ENCODE measurements around the gene WFDC5. TPM values are rescaled to one million over a fixed set of nuclear protein-coding genes. Genes with fewer than 3 reads are reported as not detected.

WFDC5 gene
- polyA plus RNA-seq, 1 of the 3 experiments (the other 2 are of a cell fraction), result 0.08 TPM

GRCh38 chr20:45128099-45128498 is 13.1 kb upstream of the WFDC5 start:
- H3F3A ChIP-seq (replicated peaks; ENCODE audit: insufficient read depth), result no peaks in the 10 kb centered on the region
- H3K36me3 ChIP-seq (replicated peaks in 1 of 2; ENCODE audit: control insufficient read depth in 1 of 2, insufficient read depth in 2 of 2, low read length in 1 of 2), result no peaks in the 10 kb centered on the region
- no peaks in the 10 kb centered on the region for H3K4me1 ChIP-seq (ENCODE audit: control insufficient read depth in 1 of 2, insufficient read depth in 2 of 2, low read depth in 1 of 2, low read length in 1 of 2)
- H3K9me3 ChIP-seq, result no peaks in the 10 kb centered on the region
- H3K9me2 ChIP-seq, result no peaks in the 10 kb centered on the region
- POLR2A ChIA-PET, result no interaction called here
- H3K79me2 ChIP-seq (ENCODE audit: insufficient read depth), result no peaks in the 10 kb centered on the region
- H4K20me1 ChIP-seq (ENCODE audit: insufficient read depth), result no peaks in the 10 kb centered on the region
- WGBS (ENCODE audit: low lambda C conversion rate), result 33% methylated on average over 1 of the region's 2 CpGs
- H2AFZ ChIP-seq (ENCODE audit: low read depth), result no peak overlapping the region
- no peak overlapping the region for H3K27ac ChIP-seq (ENCODE audit: low read depth in 2 of 2, low read length in 1 of 2)
- no peak overlapping the region for H3K9ac ChIP-seq
- no peak for DNase-seq
- CTCF ChIA-PET, result interaction anchor here (1.9 to 3.0 kb wide), 2 partner anchors 16 to 33 kb away, joined by 4 to 15 read pairs; no protein-coding TSS in a partner anchor
- no peak overlapping the region for H3K4me3 ChIP-seq (ENCODE audit: low read depth in 2 of 2, low read length in 1 of 2)
- H3K27me3 ChIP-seq (ENCODE audit: insufficient read depth), result peaks cover 13% of the 10 kb centered on the region; the same call in 1 of the 2 replicates
- no peak for TF ChIP-seq FOSL2 (IDR thresholded peaks at IDR 0.05; ENCODE audit: borderline replicate concordance, low read depth)
- no peak for TF ChIP-seq SIN3A (IDR thresholded peaks at IDR 0.05; ENCODE audit: borderline replicate concordance, low read depth, low read length)
- no peak for TF ChIP-seq EZH2phosphoT487 (IDR thresholded peaks at IDR 0.05; ENCODE audit: borderline replicate concordance, low read depth)
- TF ChIP-seq TEAD4 (IDR thresholded peaks at IDR 0.05; ENCODE audit: borderline replicate concordance, insufficient read depth), result no peak
- TF ChIP-seq RAD21 (IDR thresholded peaks at IDR 0.05; ENCODE audit: low read length), result no peak
- TF ChIP-seq GATA2 (CRISPR knock-in tag; IDR thresholded peaks at IDR 0.05), result no peak
- no peak overlapping the region for H3K4me2 ChIP-seq

- Histone ChIP-seq H3K9me3 (no peaks in the 10 kb centered on the region), H3K27me3 (ENCODE audit: insufficient read depth) (peaks cover 13% of the 10 kb centered on the region; the same call in 1 of the 2 replicates), H3K4me3 (ENCODE audit: low read depth in 2 of 2, low read length in 1 of 2) (no peak within 1 kb of the TSS), H4K20me1 (ENCODE audit: insufficient read depth) (no peaks in the 10 kb centered on the region), H3F3A (replicated peaks; ENCODE audit: insufficient read depth) (no peaks in the 10 kb centered on the region), H3K4me1 (ENCODE audit: control insufficient read depth in 1 of 2, insufficient read depth in 2 of 2, low read depth in 1 of 2, low read length in 1 of 2) (no peaks in the 10 kb centered on the region), H3K27ac (ENCODE audit: low read depth in 2 of 2, low read length in 1 of 2) (no peak within 1 kb of the TSS), H3K4me2 (no peak within 1 kb of the TSS), H3K79me2 (ENCODE audit: insufficient read depth) (no peaks in the 10 kb centered on the region), H3K36me3 (replicated peaks in 1 of 2; ENCODE audit: control insufficient read depth in 1 of 2, insufficient read depth in 2 of 2, low read length in 1 of 2) (no peaks in the 10 kb centered on the region), H3K9ac (no peak within 1 kb of the TSS), H2AFZ (ENCODE audit: low read depth) (no peak within 1 kb of the TSS), H3K9me2 (no peaks in the 10 kb centered on the region)
- 27% methylated on average over 6 of the region's 6 CpGs for WGBS (ENCODE audit: low lambda C conversion rate)
- no peak for DNase-seq
- ChIA-PET POLR2A (no interaction called here), CTCF (interaction anchor here (2.1 kb wide), 1 partner anchor 28 kb away, joined by 5 read pairs; no protein-coding TSS in a partner anchor)
- TF ChIP-seq, protein P1, sequence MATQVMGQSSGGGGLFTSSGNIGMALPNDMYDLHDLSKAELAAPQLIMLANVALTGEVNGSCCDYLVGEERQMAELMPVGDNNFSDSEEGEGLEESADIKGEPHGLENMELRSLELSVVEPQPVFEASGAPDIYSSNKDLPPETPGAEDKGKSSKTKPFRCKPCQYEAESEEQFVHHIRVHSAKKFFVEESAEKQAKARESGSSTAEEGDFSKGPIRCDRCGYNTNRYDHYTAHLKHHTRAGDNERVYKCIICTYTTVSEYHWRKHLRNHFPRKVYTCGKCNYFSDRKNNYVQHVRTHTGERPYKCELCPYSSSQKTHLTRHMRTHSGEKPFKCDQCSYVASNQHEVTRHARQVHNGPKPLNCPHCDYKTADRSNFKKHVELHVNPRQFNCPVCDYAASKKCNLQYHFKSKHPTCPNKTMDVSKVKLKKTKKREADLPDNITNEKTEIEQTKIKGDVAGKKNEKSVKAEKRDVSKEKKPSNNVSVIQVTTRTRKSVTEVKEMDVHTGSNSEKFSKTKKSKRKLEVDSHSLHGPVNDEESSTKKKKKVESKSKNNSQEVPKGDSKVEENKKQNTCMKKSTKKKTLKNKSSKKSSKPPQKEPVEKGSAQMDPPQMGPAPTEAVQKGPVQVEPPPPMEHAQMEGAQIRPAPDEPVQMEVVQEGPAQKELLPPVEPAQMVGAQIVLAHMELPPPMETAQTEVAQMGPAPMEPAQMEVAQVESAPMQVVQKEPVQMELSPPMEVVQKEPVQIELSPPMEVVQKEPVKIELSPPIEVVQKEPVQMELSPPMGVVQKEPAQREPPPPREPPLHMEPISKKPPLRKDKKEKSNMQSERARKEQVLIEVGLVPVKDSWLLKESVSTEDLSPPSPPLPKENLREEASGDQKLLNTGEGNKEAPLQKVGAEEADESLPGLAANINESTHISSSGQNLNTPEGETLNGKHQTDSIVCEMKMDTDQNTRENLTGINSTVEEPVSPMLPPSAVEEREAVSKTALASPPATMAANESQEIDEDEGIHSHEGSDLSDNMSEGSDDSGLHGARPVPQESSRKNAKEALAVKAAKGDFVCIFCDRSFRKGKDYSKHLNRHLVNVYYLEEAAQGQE (IDR thresholded peaks at IDR 0.05; ENCODE audit: low read depth, low read length), result no peak
- TF ChIP-seq RXRA (IDR thresholded peaks at IDR 0.05; ENCODE audit: borderline replicate concordance, low read depth), result no peak
- no peak for TF ChIP-seq RCOR1 (IDR thresholded peaks at IDR 0.05; ENCODE audit: low read length)
- no peak for TF ChIP-seq EP300 (IDR thresholded peaks at IDR 0.05; ENCODE audit: borderline replicate concordance in 1 of 2, low read depth in 1 of 2, low read length in 1 of 2)
- no peak for TF ChIP-seq MEF2A (IDR thresholded peaks at IDR 0.05; ENCODE audit: borderline replicate concordance, low read depth)
- no peak for TF ChIP-seq ELF1 (IDR thresholded peaks at IDR 0.05)
- no peak for TF ChIP-seq IRF3 (IDR thresholded peaks at IDR 0.05; ENCODE audit: low read depth, low read length)
- no peak for TF ChIP-seq FOXJ3 (CRISPR knock-in tag; IDR thresholded peaks at IDR 0.05)
- no peak for TF ChIP-seq TAF1 (IDR thresholded peaks at IDR 0.05; ENCODE audit: borderline replicate concordance, low read depth, low read length)
Observed at GRCh38 chr20:45124365-45124764, 9.4 kb upstream of the WFDC5 start, which contains the start of gene WFDC12. Gene WFDC12, minus strand, starts transcription at chr20:45124465. Its CDS starts 18 bp downstream, at chr20:45124447.

All from SK-N-SH (cell line).